Measurements from ENCODE around the gene DSC1. TPM values are rescaled to one million over a fixed set of nuclear protein-coding genes. Genes with fewer than 3 reads are reported as not detected.

The DSC1 gene
- total and polyA plus RNA-seq, 4 donors, result 0.09 TPM; not detected in 3

DNA sequence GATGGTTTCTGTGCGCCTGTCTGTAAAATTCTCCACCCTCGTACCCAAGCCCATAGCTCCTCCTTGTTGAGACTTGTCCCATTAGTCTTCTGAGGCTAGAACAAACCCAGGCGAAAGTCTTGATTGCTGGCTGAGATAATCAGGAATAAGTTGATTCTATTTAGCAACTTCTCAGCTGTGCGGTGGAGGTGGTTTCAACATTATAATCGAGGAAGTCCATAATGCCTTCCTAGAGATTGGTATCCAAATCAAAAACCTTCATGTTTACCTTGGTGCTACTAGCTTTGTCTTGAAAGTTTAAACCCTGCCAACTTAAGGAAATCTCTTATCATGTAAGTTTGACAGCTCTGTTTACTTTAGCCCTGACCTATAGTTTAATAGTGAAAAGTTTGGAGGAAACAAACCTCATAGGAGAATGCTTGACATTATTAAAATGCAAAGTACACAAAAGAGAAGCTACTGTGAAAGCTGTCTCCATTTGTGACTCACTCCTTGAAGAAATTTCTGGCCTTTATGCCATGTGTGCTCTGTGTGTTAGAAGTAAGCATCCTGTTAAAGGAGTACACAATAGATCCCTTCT, 36.6 kb upstream of the DSC1 start:
- peaks cover 0 to 5% (median 0%) of the 10 kb centered on the region in 5 donors for H3K4me1 ChIP-seq (ENCODE audit: control insufficient read depth in 5 of 5, insufficient read depth in 5 of 5, low read length in 5 of 5)
- no peak overlapping the region for H3K9ac ChIP-seq (ENCODE audit: insufficient read depth in 1 of 2, low read length in 2 of 2)
- no peak for DNase-seq
- H3K9me3 ChIP-seq (ENCODE audit: control insufficient read depth in 4 of 4, insufficient read depth in 3 of 4, low read length in 3 of 4), result no peaks in the 10 kb centered on the region
- H3K36me3 ChIP-seq (ENCODE audit: control insufficient read depth in 4 of 4, insufficient read depth in 4 of 4, low read length in 4 of 4), result no peaks in the 10 kb centered on the region
- peak; percentile 58 for ATAC-seq (ENCODE audit: insufficient read depth, low FRiP score)
- WGBS, 2 donors, result 41% methylated on average over 5 of the region's 5 CpGs
- no peak overlapping the region for H3K27ac ChIP-seq (ENCODE audit: low read depth in 1 of 2, low read length in 1 of 2)
- H3K27me3 ChIP-seq (ENCODE audit: control insufficient read depth in 3 of 3, insufficient read depth in 3 of 3, low read length in 2 of 3), result no peaks in the 10 kb centered on the region
- H3K4me3 ChIP-seq, result no peak overlapping the region
- TF ChIP-seq, protein P1, sequence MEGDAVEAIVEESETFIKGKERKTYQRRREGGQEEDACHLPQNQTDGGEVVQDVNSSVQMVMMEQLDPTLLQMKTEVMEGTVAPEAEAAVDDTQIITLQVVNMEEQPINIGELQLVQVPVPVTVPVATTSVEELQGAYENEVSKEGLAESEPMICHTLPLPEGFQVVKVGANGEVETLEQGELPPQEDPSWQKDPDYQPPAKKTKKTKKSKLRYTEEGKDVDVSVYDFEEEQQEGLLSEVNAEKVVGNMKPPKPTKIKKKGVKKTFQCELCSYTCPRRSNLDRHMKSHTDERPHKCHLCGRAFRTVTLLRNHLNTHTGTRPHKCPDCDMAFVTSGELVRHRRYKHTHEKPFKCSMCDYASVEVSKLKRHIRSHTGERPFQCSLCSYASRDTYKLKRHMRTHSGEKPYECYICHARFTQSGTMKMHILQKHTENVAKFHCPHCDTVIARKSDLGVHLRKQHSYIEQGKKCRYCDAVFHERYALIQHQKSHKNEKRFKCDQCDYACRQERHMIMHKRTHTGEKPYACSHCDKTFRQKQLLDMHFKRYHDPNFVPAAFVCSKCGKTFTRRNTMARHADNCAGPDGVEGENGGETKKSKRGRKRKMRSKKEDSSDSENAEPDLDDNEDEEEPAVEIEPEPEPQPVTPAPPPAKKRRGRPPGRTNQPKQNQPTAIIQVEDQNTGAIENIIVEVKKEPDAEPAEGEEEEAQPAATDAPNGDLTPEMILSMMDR (IDR thresholded peaks at IDR 0.05; ENCODE audit: control extremely low read depth, extremely low read depth), result no peak

DNA sequence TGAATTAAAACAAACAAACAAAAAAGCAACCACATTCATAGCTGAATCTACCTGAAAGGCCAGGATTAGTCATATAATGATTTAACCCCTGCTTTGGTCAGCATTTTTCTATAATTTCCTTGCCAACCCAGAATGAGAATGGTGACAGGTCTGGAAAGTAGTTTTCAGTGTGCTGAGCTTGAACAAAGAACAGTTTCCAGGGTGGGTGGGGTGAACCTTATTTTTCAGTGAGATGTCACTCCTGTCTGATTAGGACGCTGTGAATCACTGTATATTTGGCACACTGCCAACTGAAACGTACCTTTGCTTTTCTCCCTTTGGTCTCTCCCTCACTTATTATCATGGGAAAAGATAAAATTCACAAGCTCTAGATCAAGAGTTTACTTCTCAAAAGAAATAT, 35.0 kb upstream of the DSC1 start:
- no peak for DNase-seq
- TF ChIP-seq, protein P1 (IDR thresholded peaks at IDR 0.05; ENCODE audit: control extremely low read depth, extremely low read depth), result no peak
- Histone ChIP-seq H3K9me3 (ENCODE audit: control insufficient read depth in 4 of 4, insufficient read depth in 3 of 4, low read length in 3 of 4) (no peaks in the 10 kb centered on the region), H3K27me3 (ENCODE audit: control insufficient read depth in 3 of 3, insufficient read depth in 3 of 3, low read length in 2 of 3) (no peaks in the 10 kb centered on the region), H3K27ac (ENCODE audit: low read depth in 1 of 2, low read length in 1 of 2) (no peak overlapping the region), H3K4me3 (no peak overlapping the region), H3K9ac (ENCODE audit: insufficient read depth in 1 of 2, low read length in 2 of 2) (no peak overlapping the region), H3K36me3 (ENCODE audit: control insufficient read depth in 4 of 4, insufficient read depth in 4 of 4, low read length in 4 of 4) (no peaks in the 10 kb centered on the region), H3K4me1 (ENCODE audit: control insufficient read depth in 5 of 5, insufficient read depth in 5 of 5, low read length in 5 of 5) (peaks cover 0 to 2% (median 0%) of the 10 kb centered on the region in 5 donors)
- ATAC-seq (ENCODE audit: insufficient read depth, low FRiP score), result no peak
- 31 to 49% methylated on average over 2 of the region's 2 CpGs for WGBS, 2 donors

DNA sequence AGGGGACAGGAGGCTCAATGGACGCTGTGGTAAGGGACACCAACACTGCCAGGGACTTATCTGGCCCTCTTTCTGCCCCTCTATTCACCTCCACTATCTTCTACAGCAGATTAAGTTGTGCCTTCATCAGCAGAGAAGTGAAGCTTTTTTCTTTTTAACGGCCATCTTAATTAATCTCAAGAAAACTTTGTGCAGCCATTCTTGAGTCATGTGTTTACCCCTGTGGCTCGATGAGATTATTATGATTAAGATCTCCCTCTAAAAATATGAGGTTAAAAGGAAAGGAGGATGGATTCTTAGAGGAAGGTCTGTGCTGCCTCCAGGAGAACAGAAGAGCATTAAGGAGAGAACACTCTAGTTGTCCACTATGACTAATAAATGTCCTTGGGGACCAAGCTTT, 32.4 kb upstream of the DSC1 start:
- WGBS, 2 donors, result 81 to 87% methylated on average over 3 of the region's 3 CpGs
- ATAC-seq (ENCODE audit: insufficient read depth, low FRiP score), result no peak
- TF ChIP-seq, protein P1 (IDR thresholded peaks at IDR 0.05; ENCODE audit: control extremely low read depth, extremely low read depth), result no peak

More for the DNA sequence above, 32.4 kb upstream of the DSC1 start:
- no peak for DNase-seq
- no peaks in the 10 kb centered on the region for H3K27me3 ChIP-seq (ENCODE audit: control insufficient read depth in 3 of 3, insufficient read depth in 3 of 3, low read length in 2 of 3)
- H3K9me3 ChIP-seq (ENCODE audit: control insufficient read depth in 4 of 4, insufficient read depth in 3 of 4, low read length in 3 of 4), result no peaks in the 10 kb centered on the region
- H3K36me3 ChIP-seq (ENCODE audit: control insufficient read depth in 4 of 4, insufficient read depth in 4 of 4, low read length in 4 of 4), result no peaks in the 10 kb centered on the region
- no peak overlapping the region for H3K4me3 ChIP-seq
- no peak overlapping the region for H3K27ac ChIP-seq (ENCODE audit: low read depth in 1 of 2, low read length in 1 of 2)
- H3K4me1 ChIP-seq (ENCODE audit: control insufficient read depth in 5 of 5, insufficient read depth in 5 of 5, low read length in 5 of 5), result peaks cover 0 to 5% (median 0%) of the 10 kb centered on the region in 5 donors
- H3K9ac ChIP-seq (ENCODE audit: insufficient read depth in 1 of 2, low read length in 2 of 2), result no peak overlapping the region

Data from lung (tissue), 12 donors.